Measurements from ENCODE around the gene ANKLE1.
"Not testable (repeated sequence)": the region's sequence is repeated elsewhere in the genome, so short reads cannot be mapped to it uniquely, and the experiment has no call there.

ANKLE1 gene

GRCh38 chr19:17283504-17283996, 1.8 kb downstream of the ANKLE1 start:
- no peak for DNase-seq
- no peak for TF ChIP-seq GATA1 (IDR thresholded peaks at IDR 0.05; ENCODE audit: low read depth, low read length)
- no peak for TF ChIP-seq POLR2A (IDR thresholded peaks at IDR 0.05; ENCODE audit: low read length)

GRCh38 chr19:17285415-17286135, 3.9 kb downstream of the ANKLE1 start:
- DNase-seq: no peak
- TF ChIP-seq GATA1 (IDR thresholded peaks at IDR 0.05; ENCODE audit: low read depth, low read length): no peak

GRCh38 chr19:17286263-17286662, 4.6 kb downstream of the ANKLE1 start:
- no peak for DNase-seq
- TF ChIP-seq POLR2A (IDR thresholded peaks at IDR 0.05; ENCODE audit: low read length) (no peak), GATA1 (IDR thresholded peaks at IDR 0.05; ENCODE audit: low read depth, low read length) (no peak)

DNA sequence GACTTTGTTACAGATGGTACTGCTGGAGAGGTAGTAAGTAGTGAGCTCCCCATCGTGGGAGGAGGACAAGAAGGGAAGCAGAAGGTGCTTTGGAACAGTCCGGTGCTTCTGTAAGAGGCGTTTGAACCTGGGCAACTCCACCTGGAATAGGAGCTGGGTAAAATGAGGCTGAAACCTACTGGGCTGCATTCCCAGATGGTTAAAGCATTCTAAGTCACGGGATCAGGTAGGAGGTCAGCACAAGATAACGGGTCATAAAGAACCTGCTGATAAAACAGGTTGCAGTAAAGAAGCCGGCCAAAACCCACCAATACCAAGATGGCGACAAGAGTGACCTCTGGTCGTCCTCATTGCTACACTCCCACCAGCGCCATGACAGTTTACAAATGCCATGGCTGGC, 5.1 kb downstream of the ANKLE1 start:
- no peak for TF ChIP-seq POLR2A (IDR thresholded peaks at IDR 0.05; ENCODE audit: low read length)
- TF ChIP-seq GATA1 (IDR thresholded peaks at IDR 0.05; ENCODE audit: low read depth, low read length): no peak
- DNase-seq: no peak

- TF ChIP-seq POLR2A (IDR thresholded peaks at IDR 0.05; ENCODE audit: low read length) (no peak), GATA1 (IDR thresholded peaks at IDR 0.05; ENCODE audit: low read depth, low read length) (no peak)
Observed at GRCh38 chr19:17289489-17289888, 7.8 kb downstream of the ANKLE1 start.

GRCh38 chr19:17292301-17293074, 10.8 kb downstream of the ANKLE1 start:
- no peak for TF ChIP-seq GATA1 (IDR thresholded peaks at IDR 0.05; ENCODE audit: low read depth, low read length)
- peak; percentile 60 for TF ChIP-seq POLR2A (IDR thresholded peaks at IDR 0.05; ENCODE audit: low read length)

More at GRCh38 chr19:17289489-17289888, 7.8 kb downstream of the ANKLE1 start:
- DNase-seq: peak; percentile 82 to 86

GRCh38 chr19:17293605-17294004, 11.9 kb downstream of the ANKLE1 start:
- no peak for TF ChIP-seq GATA1 (IDR thresholded peaks at IDR 0.05; ENCODE audit: low read depth, low read length)
- no peak for DNase-seq

More at GRCh38 chr19:17292301-17293074, 10.8 kb downstream of the ANKLE1 start:
- DNase-seq: peak; percentile 87 to 88

- TF ChIP-seq GATA1 (IDR thresholded peaks at IDR 0.05; ENCODE audit: low read depth, low read length) (no peak), POLR2A (IDR thresholded peaks at IDR 0.05; ENCODE audit: low read length) (no peak)
- DNase-seq: peak; percentile 77 to 83
Observed at GRCh38 chr19:17294051-17294891, 12.6 kb downstream of the ANKLE1 start.

DNA sequence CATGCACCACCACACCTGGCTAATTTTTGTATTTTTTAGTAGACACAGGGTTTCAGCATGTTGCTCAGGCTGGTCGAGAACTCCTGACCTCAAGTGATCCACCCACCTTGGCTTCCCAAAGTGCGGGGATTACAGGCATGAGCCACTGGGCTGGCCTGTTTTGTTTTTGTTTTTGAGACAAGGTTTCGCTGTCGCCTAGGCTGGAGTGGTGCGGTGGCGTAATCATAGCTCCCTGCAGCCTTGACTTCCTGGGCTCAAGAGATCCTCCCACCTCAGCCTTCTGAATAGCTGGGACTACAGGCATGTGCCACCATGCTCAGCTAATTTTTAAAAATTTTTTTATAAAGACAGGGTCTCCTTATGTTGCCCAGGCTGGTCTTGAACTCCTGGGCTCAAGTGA, 13.8 kb downstream of the ANKLE1 start:
- DNase-seq: not testable (repeated sequence)

- DNase-seq: peak in 1 of 2 experiments; percentile 37
- TF ChIP-seq POLR2A (IDR thresholded peaks at IDR 0.05; ENCODE audit: low read length) (no peak), GATA1 (IDR thresholded peaks at IDR 0.05; ENCODE audit: low read depth, low read length) (no peak)
Observed at GRCh38 chr19:17296273-17296672, 14.6 kb downstream of the ANKLE1 start.

DNA sequence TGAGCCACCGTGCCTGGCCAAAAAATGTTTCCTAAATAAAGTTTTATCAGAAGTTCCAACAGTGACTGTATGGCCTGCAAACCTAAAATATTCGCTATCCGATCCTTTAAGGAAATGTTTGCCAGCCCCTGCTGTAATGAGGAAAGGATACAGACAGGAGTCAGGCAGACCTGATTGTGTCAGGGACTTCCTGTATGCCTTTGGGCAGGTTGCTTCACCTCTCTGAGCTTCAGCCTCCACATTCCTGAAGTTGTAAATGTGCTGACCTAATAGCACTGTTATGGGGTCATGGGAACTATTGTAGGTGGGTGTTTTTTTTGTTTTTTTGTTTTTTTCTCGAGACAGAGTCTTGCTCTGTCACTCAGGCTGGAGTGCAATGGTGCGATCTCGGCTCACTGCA, 15.3 kb downstream of the ANKLE1 start:
- no peak for TF ChIP-seq POLR2A (IDR thresholded peaks at IDR 0.05; ENCODE audit: low read length)
- TF ChIP-seq GATA1 (IDR thresholded peaks at IDR 0.05; ENCODE audit: low read depth, low read length): no peak
- no peak for DNase-seq

- no peak for DNase-seq
- TF ChIP-seq POLR2A (IDR thresholded peaks at IDR 0.05; ENCODE audit: low read length) (no peak), GATA1 (IDR thresholded peaks at IDR 0.05; ENCODE audit: low read depth, low read length) (no peak)
Observed at GRCh38 chr19:17300992-17301619, 19.4 kb downstream of the ANKLE1 start.

DNA sequence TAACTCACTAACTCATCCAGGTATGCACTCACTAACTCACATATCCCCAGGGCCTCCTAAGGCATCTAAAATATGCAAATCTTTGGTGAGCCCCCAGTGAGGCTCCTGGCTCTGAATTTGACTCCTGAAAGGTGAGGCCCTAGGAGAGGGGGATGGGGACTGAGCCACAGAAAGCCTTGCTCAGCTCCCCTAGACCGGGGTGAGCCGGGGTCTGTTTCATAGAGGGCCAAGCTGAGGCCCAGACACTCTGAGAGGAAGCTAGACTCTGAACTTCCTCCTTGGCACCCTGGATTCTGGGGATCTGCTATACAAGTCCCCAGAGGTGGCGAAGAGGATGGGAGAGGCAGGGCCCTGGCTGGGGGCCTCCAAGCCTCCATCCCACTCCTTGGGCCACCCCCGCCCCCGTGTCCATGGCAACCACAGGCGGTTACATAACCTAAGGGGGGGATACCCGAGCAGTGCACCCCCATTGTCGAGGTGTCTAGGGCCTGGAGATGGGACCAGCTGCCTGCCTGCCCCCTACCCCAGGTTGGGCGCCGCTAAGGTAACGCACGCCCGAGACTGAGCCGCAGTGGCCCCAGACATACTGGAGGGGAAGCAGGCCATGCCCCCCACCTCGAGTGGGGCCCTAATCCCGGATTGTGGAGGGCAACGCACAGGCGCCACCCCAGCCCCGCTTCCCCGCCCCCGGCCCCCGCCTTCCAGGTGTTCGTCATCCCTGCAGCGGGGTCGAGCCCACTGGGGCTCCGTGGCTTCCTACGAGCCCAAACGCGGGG, 20.9 kb downstream of the ANKLE1 start:
- TF ChIP-seq GATA1 (IDR thresholded peaks at IDR 0.05; ENCODE audit: low read depth, low read length) (no peak), POLR2A (IDR thresholded peaks at IDR 0.05; ENCODE audit: low read length) (no peak)
- DNase-seq: no peak
